Renal cortex interstitium (tissue), 11 donors: ENCODE measurements around the gene MVK. TPM values are rescaled to one million over a fixed set of nuclear protein-coding genes. Genes with fewer than 3 reads are reported as not detected.

Experiments used
- DNase-seq, 11 donors: peaks; one replicate each; pipeline ENCODE4 v3.0.0-alpha.2; 2013; ENCODE audit warnings: low read depth in 9 of 11, low spot score in 4 of 11; ENCODE audit errors: extremely low read depth in 1 of 11
- polyA plus RNA-seq, 3 donors: library from polyadenylated mRNA; unstranded; fragments of 120-200 nt; gene quantifications; one replicate each; pipeline ENCODE4 v1.2.1, GENCODE V29; 2013; ENCODE audit not compliant: insufficient read length in 3 of 3

Gene MVK
- polyA plus RNA-seq, 3 donors = 16.3 to 23.9 (median 19.3) TPM

DNA sequence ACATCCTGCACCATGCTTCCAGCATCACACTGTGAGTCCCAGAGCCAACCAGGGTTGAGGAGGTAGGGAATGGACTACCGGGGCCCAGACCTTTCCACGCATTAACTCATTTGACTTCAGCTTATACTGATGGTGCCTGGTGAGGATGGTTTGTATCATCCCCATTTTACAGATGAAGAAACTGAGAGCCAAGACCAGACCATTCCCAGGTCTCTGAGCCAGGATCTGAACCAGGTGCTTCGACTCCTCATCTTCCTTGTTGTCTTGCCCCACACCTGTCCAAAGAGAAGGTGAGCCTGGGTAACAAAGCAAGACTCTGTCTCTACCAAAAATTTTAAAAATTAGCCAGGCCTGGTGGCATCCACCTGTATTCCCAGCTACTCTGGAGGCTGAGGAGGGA lies 64.4 kb downstream of the MVK start:
- DNase-seq = no peak

DNA sequence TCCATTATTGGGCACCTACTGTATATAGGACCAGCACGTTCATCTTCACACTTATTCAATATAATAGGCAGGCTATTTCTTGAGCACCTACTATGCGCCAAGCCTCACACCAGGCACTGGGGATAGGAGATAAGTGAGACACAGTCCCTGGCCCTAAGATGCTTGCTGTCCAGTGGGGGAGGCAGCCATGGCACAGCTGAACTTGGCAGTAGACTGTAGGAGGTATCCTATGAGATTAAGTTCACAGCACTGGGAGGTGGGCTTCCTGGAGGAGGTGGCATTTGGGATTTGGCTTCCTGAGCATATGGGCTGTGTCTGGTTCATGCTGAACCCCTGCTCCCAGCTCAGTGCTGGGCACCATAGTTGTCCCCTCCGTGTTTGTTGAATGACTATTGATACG lies 65.1 kb downstream of the MVK start:
- DNase-seq = no peak

- no peak for DNase-seq
Measured at GRCh38 chr12:109639151-109639872, 65.7 kb downstream of the MVK start.

DNA sequence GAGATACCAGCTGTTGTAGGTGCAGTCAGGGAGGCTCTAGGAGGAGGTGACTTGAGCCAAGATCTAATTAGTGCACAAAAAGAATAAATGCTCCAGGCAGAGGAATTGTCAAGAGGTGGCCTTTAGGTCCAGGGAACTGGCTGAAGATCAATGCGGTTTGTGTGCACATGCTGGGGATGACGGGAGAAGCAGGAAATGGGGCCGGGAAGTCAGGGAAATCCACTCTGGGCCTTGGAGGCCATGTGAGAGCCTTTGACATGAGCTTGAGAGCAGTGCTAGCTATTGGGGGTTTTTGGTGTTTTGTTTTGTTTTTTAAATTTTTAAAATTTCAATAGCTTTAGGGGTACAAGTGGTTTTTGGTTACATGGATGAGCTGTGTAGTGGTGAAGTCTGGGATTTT lies 67.4 kb downstream of the MVK start:
- no peak for DNase-seq

- DNase-seq = no peak
Measured at GRCh38 chr12:109641422-109641821, 67.8 kb downstream of the MVK start.

DNA sequence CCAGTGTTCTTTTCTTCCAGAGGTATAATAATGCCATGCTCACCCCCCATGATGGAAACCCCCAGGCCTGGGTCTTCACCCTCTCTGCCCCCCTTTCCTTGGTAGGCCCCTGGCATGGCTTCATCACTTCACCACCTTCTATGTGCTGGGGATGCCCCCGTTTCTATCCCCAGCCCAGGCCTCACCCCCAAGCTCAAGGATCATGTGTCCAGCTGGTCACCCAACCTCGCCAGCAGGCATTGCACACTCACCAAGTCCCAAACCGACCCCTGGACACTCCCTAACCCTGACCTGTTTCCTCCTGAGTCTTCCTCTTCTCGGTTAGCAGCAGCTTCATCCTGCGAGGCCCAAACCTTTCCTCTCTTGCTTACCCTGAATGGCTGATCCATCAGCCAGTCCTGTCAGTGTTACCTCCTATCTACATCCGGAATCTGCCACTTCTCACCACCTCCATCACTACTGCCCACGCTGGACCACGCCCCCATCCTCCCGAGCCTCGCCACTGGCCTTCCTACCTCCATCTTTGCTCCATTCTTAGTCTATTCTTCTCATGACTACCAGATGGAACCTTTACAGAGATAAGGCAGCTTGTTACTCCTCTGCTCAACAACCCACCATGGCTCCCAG lies 69.0 kb downstream of the MVK start:
- DNase-seq = no peak

DNA sequence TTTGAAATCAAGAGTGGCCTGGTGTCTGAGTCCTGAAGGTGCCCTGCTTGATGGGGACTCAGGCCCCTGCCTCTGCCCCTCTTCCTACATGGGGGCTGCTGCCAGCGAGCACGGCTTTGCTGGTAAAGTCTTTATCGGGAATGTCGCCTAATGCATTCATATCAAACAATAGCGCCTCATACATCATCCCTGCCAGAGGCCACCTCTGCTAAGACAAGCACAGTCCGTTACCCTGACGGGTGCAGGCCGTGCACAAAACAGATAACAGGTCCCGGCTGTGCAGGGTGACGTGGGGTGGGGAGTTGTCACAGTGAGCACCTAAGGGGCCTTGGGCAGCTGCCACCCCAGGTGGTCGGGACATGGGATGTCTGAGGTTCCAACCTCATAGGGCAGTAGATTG lies 71.6 kb downstream of the MVK start:
- DNase-seq = no peak

GRCh38 chr12:109645708-109646107 lies 72.1 kb downstream of the MVK start:
- DNase-seq = no peak

Other genes starting within 250 kb of the MVK start
- 1 to 10 TPM; 1.3 to 2.5 (median 1.5) TPM for gene MYO1H, start 225.9 kb upstream of the MVK start, polyA plus RNA-seq
- 10 to 100 TPM; 47.2 to 55.4 (median 55.3) TPM for gene KCTD10, start 96.5 kb upstream of the MVK start, polyA plus RNA-seq
- 10 to 100 TPM; 30.4 to 38.8 (median 31.2) TPM for gene UBE3B, start 96.2 kb upstream of the MVK start, polyA plus RNA-seq
- gene MMAB, start 290 bp upstream of the MVK start, polyA plus RNA-seq = 10 to 100 TPM; 35.1 to 41.5 (median 39.1) TPM
- gene FAM222A, start 140.0 kb downstream of the MVK start, polyA plus RNA-seq = 1 to 10 TPM; 5.6 to 9.3 (median 6.1) TPM